ENCODE data around the gene LRP1-AS. TPM values are rescaled to one million over a fixed set of nuclear protein-coding genes. Genes with fewer than 3 reads are reported as not detected.

The LRP1-AS gene
- total RNA-seq, 4 donors from 2014 or later = not detected

- H3K4me1 ChIP-seq = peaks cover 53 to 97% (median 94%) of the 10 kb centered on the region in 4 donors
- H3K27ac ChIP-seq (replicated peaks in 1 of 4) = peak overlapping the region; percentile 95 to 99 (median 99)
- no peaks in the 10 kb centered on the region for H3K36me3 ChIP-seq
- WGBS = 75% methylated on average over 4 of the region's 4 CpGs
- peak overlapping the region; percentile 73 to 89 (median 88) for H3K4me3 ChIP-seq
- H3K27me3 ChIP-seq = peaks cover 0 to 2% (median 0%) of the 10 kb centered on the region in 4 donors
- intact Hi-C loops (cut with DNase I) = no loop called here
- no peak for DNase-seq (ENCODE audit: extremely low spot score)
- TF ChIP-seq CTCF (IDR thresholded peaks at IDR 0.05) (no peak), POLR2A (IDR thresholded peaks at IDR 0.05; ENCODE audit: low read depth) (no peak), POLR2AphosphoS5 (IDR thresholded peaks at IDR 0.05) (no peak), EP300 (IDR thresholded peaks at IDR 0.05) (no peak)
- H3K9me3 ChIP-seq = no peaks in the 10 kb centered on the region
Measured at GRCh38 chr12:57133013-57133569, 14.3 kb downstream of the LRP1-AS start.

GRCh38 chr12:57131896-57132744, 15.3 kb downstream of the LRP1-AS start:
- H3K4me1 ChIP-seq = peaks cover 46 to 90% (median 87%) of the 10 kb centered on the region in 4 donors
- intact Hi-C loops (cut with DNase I) = no loop called here
- 62% methylated on average over 8 of the region's 9 CpGs for WGBS
- peak overlapping the region; percentile 95 to 99 (median 99) for H3K27ac ChIP-seq (replicated peaks in 1 of 4)
- H3K36me3 ChIP-seq = no peaks in the 10 kb centered on the region
- no peaks in the 10 kb centered on the region for H3K9me3 ChIP-seq
- TF ChIP-seq POLR2A (IDR thresholded peaks at IDR 0.05; ENCODE audit: low read depth) (no peak), EP300 (IDR thresholded peaks at IDR 0.05) (no peak), POLR2AphosphoS5 (IDR thresholded peaks at IDR 0.05) (no peak), CTCF (IDR thresholded peaks at IDR 0.05) (no peak)
- H3K4me3 ChIP-seq = peak overlapping the region; percentile 73 to 89 (median 88)
- no peak for DNase-seq (ENCODE audit: extremely low spot score)
- H3K27me3 ChIP-seq = peaks cover 0 to 2% (median 0%) of the 10 kb centered on the region in 4 donors

GRCh38 chr12:57130941-57131340, 16.5 kb downstream of the LRP1-AS start:
- no peak for TF ChIP-seq CTCF (IDR thresholded peaks at IDR 0.05)
- no peak for TF ChIP-seq EP300 (IDR thresholded peaks at IDR 0.05)
- TF ChIP-seq POLR2A (IDR thresholded peaks at IDR 0.05; ENCODE audit: low read depth) = no peak
- TF ChIP-seq POLR2AphosphoS5 (IDR thresholded peaks at IDR 0.05) = no peak
- DNase-seq (ENCODE audit: extremely low spot score) = no peak
- peak overlapping the region; percentile 73 to 89 (median 88) for H3K4me3 ChIP-seq
- intact Hi-C loops (cut with DNase I) = no loop called here
- peaks cover 49 to 85% (median 82%) of the 10 kb centered on the region in 4 donors for H3K4me1 ChIP-seq
- WGBS = 38% methylated on average over 2 of the region's 2 CpGs
- H3K27me3 ChIP-seq = peaks cover 0 to 2% (median 0%) of the 10 kb centered on the region in 4 donors
- H3K9me3 ChIP-seq = no peaks in the 10 kb centered on the region
- H3K36me3 ChIP-seq = no peaks in the 10 kb centered on the region
- H3K27ac ChIP-seq (replicated peaks in 1 of 4) = peak overlapping the region; percentile 95 to 99 (median 99)

- DNase-seq (ENCODE audit: extremely low spot score) = no peak
- Histone ChIP-seq H3K27ac (replicated peaks in 1 of 4) (peak overlapping the region; percentile 95 to 99 (median 99)), H3K9me3 (no peaks in the 10 kb centered on the region), H3K27me3 (peaks cover 0 to 2% (median 0%) of the 10 kb centered on the region in 4 donors), H3K36me3 (no peaks in the 10 kb centered on the region), H3K4me1 (peaks cover 39 to 74% (median 72%) of the 10 kb centered on the region in 4 donors), H3K4me3 (peak overlapping the region; percentile 73 to 89 (median 88))
- TF ChIP-seq POLR2A (IDR thresholded peaks at IDR 0.05; ENCODE audit: low read depth) = no peak
- peak; percentile 4 to 64 for TF ChIP-seq POLR2AphosphoS5 (IDR thresholded peaks at IDR 0.05)
- intact Hi-C loops (cut with DNase I) = no loop called here
Measured at GRCh38 chr12:57129889-57130288, 17.5 kb downstream of the LRP1-AS start.

GRCh38 chr12:57129321-57129842, 18.0 kb downstream of the LRP1-AS start:
- no peak for TF ChIP-seq CTCF (IDR thresholded peaks at IDR 0.05)
- no peak for TF ChIP-seq EP300 (IDR thresholded peaks at IDR 0.05)
- no peak for TF ChIP-seq POLR2A (IDR thresholded peaks at IDR 0.05; ENCODE audit: low read depth)
- DNase-seq (ENCODE audit: extremely low spot score) = no peak
- H3K27me3 ChIP-seq = peaks cover 0 to 2% (median 0%) of the 10 kb centered on the region in 4 donors
- H3K4me1 ChIP-seq = peaks cover 34 to 69% (median 67%) of the 10 kb centered on the region in 4 donors
- WGBS = 12% methylated on average over 5 of the region's 12 CpGs
- intact Hi-C loops (cut with DNase I) = no loop called here
- H3K4me3 ChIP-seq = peak overlapping the region; percentile 73 to 89 (median 88)
- H3K9me3 ChIP-seq = no peaks in the 10 kb centered on the region
- H3K36me3 ChIP-seq = no peaks in the 10 kb centered on the region
- peak overlapping the region; percentile 95 to 99 (median 99) for H3K27ac ChIP-seq (replicated peaks in 1 of 4)
